Activated CD4-positive, alpha-beta T cell treated with anti-CD3 and anti-CD28 coated beads, Interleukin-2, amount 10 ng/mL, durations not matched to agents 7 days and 5 days (primary cell): ENCODE measurements around the gene PLAA. TPM values are rescaled to one million over a fixed set of nuclear protein-coding genes. Genes with fewer than 3 reads are reported as not detected.

ENCODE experiments used
- CTCF ChIA-PET: fragments of 350-600 bp; sonication (Branson Sonifier 250); formaldehyde crosslinking; loops from one replicate; lab custom pipeline; 2021; ENCODE audit warnings: antibody characterized with exemption; lab: Charles Lee
- POLR2A ChIA-PET: fragments of 350-600 bp; sonication (Branson Sonifier 250); formaldehyde crosslinking; loops from one replicate; lab custom pipeline; 2021; ENCODE audit warnings: antibody characterized with exemption; lab: Charles Lee
- DNase-seq: peaks from one replicate; pipeline ENCODE4 v3.0.0-alpha.2; 2020
- H3K27ac Mint-ChIP-seq: one replicate; pipeline ENCODE4 v1.8.0; 2021; ENCODE audit warnings: mild to moderate bottlenecking, moderate library complexity, mixed read lengths
- H3K27me3 Mint-ChIP-seq: one replicate; pipeline ENCODE4 v1.8.0; 2021; ENCODE audit warnings: mixed read lengths
- H3K36me3 Mint-ChIP-seq: one replicate; pipeline ENCODE4 v1.8.0; 2021; ENCODE audit warnings: low read depth, mixed read lengths
- H3K4me1 Mint-ChIP-seq: one replicate; pipeline ENCODE4 v1.8.0; 2021; ENCODE audit warnings: mixed read lengths
- H3K4me3 Mint-ChIP-seq: one replicate; pipeline ENCODE4 v1.8.0; 2021; ENCODE audit warnings: mild to moderate bottlenecking, moderate library complexity, mixed read lengths
- H3K9me3 Mint-ChIP-seq: one replicate; pipeline ENCODE4 v1.8.0; 2021; ENCODE audit warnings: mixed read lengths
- total RNA-seq, 2 experiments: library from RNA; stranded (reverse); gene quantifications; one replicate each; pipeline ENCODE4 v1.2.3, GENCODE V29; 2021

Gene PLAA
- 10 to 100 TPM; 29.0 to 33.8 TPM for total RNA-seq

- peak within 1 kb of the TSS; percentile 98 for H3K27ac Mint-ChIP-seq
- ChIA-PET CTCF (interaction anchor here (0.9 to 1.2 kb wide), 4 partner anchors 11 to 54 kb away, joined by 3 to 4 read pairs (median 3); partner anchors contain the start of gene CAAP1), POLR2A (interaction anchor here (0.5 to 2.5 kb wide), 2 partner anchors 9 to 612 kb away, joined by 3 to 9 read pairs; partner anchors contain the start of gene IFT74)
- H3K9me3 Mint-ChIP-seq: no peaks in the 10 kb centered on the region
- no peaks in the 10 kb centered on the region for H3K27me3 Mint-ChIP-seq
- DNase-seq: peak; percentile 89
- peaks cover 43% of the 10 kb centered on the region for H3K4me1 Mint-ChIP-seq
- peak within 1 kb of the TSS; percentile 84 for H3K4me3 Mint-ChIP-seq
- peaks cover 28% of the 10 kb centered on the region for H3K36me3 Mint-ChIP-seq
Measured at GRCh38 chr9:26946753-26947727, at the start of gene PLAA. Gene PLAA (minus strand): TSS chr9:26947242. CDS start chr9:26947045, 197 bp downstream.

GRCh38 chr9:26995810-26996209, 48.8 kb upstream of the PLAA start:
- ChIA-PET POLR2A (no interaction called here), CTCF (no interaction called here)
- no peaks in the 10 kb centered on the region for H3K4me1 Mint-ChIP-seq
- H3K27ac Mint-ChIP-seq: no peak overlapping the region
- no peaks in the 10 kb centered on the region for H3K9me3 Mint-ChIP-seq
- H3K27me3 Mint-ChIP-seq: no peaks in the 10 kb centered on the region
- H3K4me3 Mint-ChIP-seq: no peak overlapping the region
- H3K36me3 Mint-ChIP-seq: no peaks in the 10 kb centered on the region
- DNase-seq: no peak

- POLR2A ChIA-PET: no interaction called here
- CTCF ChIA-PET: interaction anchor here (0.6 kb wide), 1 partner anchor 64 kb away, joined by 3 read pairs; no protein-coding TSS in a partner anchor
- Mint-ChIP-seq H3K27ac (no peak overlapping the region), H3K4me1 (no peaks in the 10 kb centered on the region), H3K27me3 (no peaks in the 10 kb centered on the region), H3K36me3 (peaks cover 8% of the 10 kb centered on the region), H3K9me3 (no peaks in the 10 kb centered on the region), H3K4me3 (no peak overlapping the region)
- DNase-seq: no peak
Measured at GRCh38 chr9:26983340-26983739, 36.3 kb upstream of the PLAA start.

DNA sequence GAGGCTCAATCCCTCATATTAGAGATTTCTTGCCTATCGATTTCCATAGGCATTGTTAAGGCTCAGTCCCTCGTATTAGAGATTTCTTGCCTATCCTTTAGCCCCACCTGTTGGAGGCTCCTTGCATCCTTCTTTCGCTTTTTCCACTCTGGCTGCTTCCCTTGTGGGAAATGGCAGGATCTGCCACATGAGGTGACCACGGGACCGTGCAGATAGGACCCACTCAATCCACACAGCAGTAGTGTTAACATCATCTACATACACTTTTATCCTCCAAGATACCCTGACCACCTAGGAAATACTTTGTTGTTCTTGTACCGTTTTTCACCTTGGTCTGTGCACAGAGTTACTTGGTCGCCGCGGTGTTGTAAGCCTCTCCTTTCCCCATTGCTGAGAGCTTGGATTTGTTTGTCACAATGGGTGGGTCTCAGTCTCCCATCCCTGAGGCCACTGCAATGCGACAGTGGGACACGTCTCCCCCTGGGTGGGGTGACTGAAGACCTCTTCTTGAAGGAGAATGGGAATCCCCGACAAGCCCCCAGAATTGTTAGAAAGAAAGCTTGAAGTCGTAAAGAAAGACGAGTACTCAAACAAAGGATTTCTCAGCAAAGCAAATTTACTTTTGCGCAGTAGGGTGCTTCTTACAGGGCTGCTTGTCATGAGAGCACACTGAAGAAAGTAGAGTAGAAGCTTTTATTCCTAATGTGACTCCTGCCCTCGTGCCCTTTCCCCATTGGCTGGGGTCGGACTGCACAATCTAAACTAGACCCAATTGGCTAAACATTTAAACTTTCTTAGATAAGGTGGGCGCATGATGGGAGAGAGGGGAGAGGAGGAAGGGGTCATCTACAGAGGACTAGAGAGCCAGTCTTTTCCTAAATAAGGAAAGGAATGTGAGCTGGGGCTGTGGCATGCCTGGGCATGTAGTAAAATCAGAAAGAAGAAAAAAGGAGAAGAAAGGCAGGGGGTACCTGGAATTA, 29.0 kb upstream of the PLAA start:
- Mint-ChIP-seq H3K27ac (no peak overlapping the region), H3K4me3 (no peak overlapping the region)
- POLR2A ChIA-PET: no interaction called here

GRCh38 chr9:26974927-26975326, 27.9 kb upstream of the PLAA start:
- ChIA-PET CTCF (interaction anchor here (1.0 to 1.3 kb wide), 2 partner anchors 23 to 27 kb away, joined by 3 read pairs; no protein-coding TSS in a partner anchor), POLR2A (no interaction called here)
- H3K9me3 Mint-ChIP-seq: no peaks in the 10 kb centered on the region
- no peaks in the 10 kb centered on the region for H3K27me3 Mint-ChIP-seq
- H3K27ac Mint-ChIP-seq: no peak overlapping the region
- no peak for DNase-seq
- H3K4me3 Mint-ChIP-seq: no peak overlapping the region
- H3K36me3 Mint-ChIP-seq: no peaks in the 10 kb centered on the region
- H3K4me1 Mint-ChIP-seq: no peaks in the 10 kb centered on the region

More for the DNA sequence above, 29.0 kb upstream of the PLAA start:
- peak; percentile 18 for DNase-seq
- Mint-ChIP-seq H3K27me3 (no peaks in the 10 kb centered on the region), H3K9me3 (no peaks in the 10 kb centered on the region), H3K4me1 (no peaks in the 10 kb centered on the region), H3K36me3 (no peaks in the 10 kb centered on the region)
- CTCF ChIA-PET: interaction anchor here (0.9 to 1.3 kb wide), 3 partner anchors 9 to 28 kb away, joined by 3 read pairs; no protein-coding TSS in a partner anchor

DNA sequence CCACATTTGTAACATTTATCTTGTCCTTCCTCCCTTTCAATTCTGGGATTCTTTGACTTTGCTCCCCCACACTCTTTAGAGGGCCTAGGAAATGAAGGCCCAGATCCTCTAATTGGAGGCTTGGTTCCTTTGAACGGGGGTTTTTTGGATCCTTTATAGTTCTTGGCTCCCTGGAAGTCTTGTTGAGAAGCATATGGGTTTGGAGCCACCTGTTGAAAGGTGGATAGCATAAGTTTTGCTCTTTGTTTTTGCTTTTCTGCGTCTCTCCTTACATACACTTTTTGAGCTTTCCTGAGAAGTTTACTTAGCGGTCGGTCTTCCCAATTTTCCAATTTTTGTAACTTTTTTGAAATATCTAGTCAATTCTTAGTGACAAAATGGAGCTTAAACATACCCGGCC, 26.9 kb upstream of the PLAA start:
- H3K27me3 Mint-ChIP-seq: no peaks in the 10 kb centered on the region
- DNase-seq: no peak

DNA sequence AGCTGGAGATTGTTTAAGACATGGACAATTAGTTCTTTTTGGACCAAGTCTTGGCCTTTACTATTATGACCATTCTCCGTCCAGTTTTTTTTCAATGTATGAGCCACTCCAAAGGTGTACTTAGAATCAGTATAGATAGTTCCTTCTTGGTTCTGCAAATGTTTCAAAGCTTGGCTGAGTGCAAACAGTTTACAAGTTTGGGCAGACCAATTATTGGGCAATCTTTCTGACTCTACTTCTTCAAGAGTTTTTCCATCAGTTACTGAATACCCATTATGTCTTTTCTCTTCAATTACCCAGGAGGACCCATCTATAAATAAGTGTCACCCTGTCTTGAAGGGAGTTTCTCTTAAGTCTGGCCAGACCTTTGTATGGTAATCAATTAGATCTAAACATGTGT, 24.7 kb upstream of the PLAA start:
- ChIA-PET POLR2A (no interaction called here), CTCF (interaction anchor here (0.6 to 1.3 kb wide), 2 partner anchors 9 to 181 kb away, joined by 4 to 5 read pairs; no protein-coding TSS in a partner anchor)
- Mint-ChIP-seq H3K4me3 (no peak overlapping the region), H3K4me1 (no peaks in the 10 kb centered on the region), H3K27ac (no peak overlapping the region), H3K9me3 (peaks cover 4% of the 10 kb centered on the region), H3K36me3 (no peaks in the 10 kb centered on the region), H3K27me3 (no peaks in the 10 kb centered on the region)
- no peak for DNase-seq

More for the DNA sequence above, 26.9 kb upstream of the PLAA start:
- no peak overlapping the region for H3K27ac Mint-ChIP-seq
- no peaks in the 10 kb centered on the region for H3K4me1 Mint-ChIP-seq
- no peak overlapping the region for H3K4me3 Mint-ChIP-seq
- CTCF ChIA-PET: no interaction called here
- POLR2A ChIA-PET: no interaction called here
- H3K36me3 Mint-ChIP-seq: no peaks in the 10 kb centered on the region
- peaks cover 2% of the 10 kb centered on the region for H3K9me3 Mint-ChIP-seq

DNA sequence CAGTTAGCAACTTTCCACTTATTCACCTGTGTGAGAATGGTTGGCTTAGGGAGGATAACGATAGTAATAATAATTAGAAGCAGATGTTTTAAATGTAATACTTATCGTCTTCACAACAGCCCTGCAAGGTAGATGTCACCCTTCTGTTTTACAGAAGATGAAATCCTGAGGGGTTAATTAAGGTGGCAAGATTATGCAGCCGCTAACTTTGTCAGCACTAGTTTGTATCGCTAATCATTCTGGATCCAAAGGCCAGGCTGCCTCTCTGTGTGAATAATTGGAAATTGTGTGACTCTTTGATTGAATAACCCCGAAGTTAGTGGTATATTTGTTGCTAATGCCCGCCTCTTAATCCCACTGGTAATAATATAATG, 9.8 kb upstream of the PLAA start:
- ChIA-PET POLR2A (no interaction called here), CTCF (no interaction called here)
- Mint-ChIP-seq H3K27ac (peak overlapping the region; percentile 94), H3K9me3 (no peaks in the 10 kb centered on the region), H3K4me1 (peaks cover 41% of the 10 kb centered on the region), H3K36me3 (peaks cover 3% of the 10 kb centered on the region), H3K4me3 (peak overlapping the region; percentile 87), H3K27me3 (no peaks in the 10 kb centered on the region)
- DNase-seq: no peak

DNA sequence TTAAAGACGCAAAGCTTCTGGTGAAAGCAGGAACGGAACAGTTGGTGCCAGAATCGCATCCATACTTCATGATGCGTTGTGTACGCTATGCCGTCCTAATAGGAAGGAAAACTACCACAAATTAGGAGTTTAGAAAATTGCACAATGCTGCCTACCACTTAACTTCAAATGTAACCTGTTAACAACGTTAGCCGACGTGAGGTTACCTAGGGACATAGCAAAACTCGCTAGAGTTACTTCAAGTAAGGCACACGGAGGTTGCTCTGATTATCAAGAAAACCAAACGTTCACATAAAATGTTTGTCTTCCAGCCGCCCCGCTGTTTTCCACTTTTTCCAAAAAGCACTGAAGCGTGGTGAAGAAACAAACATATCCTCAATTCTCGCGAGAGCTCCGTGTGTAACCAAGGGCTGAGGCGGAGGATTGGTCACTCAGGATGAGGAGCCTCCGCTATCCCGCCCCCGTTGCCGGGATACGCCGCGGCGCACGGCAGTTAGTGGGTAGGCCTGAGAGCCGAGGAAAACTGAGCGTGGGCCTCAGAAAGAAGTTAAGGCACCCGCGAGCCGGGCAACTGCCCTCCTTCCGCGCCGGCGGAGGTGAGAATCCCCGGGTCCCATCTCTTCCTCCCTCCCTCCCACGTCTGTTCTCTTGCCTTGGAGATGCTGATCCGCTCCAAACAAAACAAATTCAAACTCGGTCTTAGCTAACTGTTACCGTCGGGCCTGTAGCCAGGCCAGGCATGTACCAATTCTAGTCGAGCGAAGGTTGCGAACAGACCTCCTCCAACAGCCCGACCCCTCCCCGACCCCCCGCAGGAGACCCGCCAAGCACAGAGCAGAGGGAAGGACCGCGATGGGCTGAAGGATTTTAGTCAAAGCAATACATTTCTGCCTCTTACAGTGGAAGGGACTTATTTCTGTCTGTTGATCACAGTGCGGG, 9.1 kb upstream of the PLAA start, which contains the start of gene IFT74:
TSS of gene IFT74 (plus strand) at position 492 of the 939 bp plus-strand sequence. CDS start 5,556 bp downstream, outside the sequence.
- peaks cover 38% of the 10 kb centered on the region for H3K4me1 Mint-ChIP-seq
- H3K9me3 Mint-ChIP-seq: no peaks in the 10 kb centered on the region
- no peaks in the 10 kb centered on the region for H3K27me3 Mint-ChIP-seq
- no peaks in the 10 kb centered on the region for H3K36me3 Mint-ChIP-seq
- peak; percentile 97 for DNase-seq
- CTCF ChIA-PET: interaction anchor here (0.6 to 1.4 kb wide), 3 partner anchors 25 to 588 kb away, joined by 3 to 4 read pairs (median 3); no protein-coding TSS in a partner anchor
- POLR2A ChIA-PET: interaction anchor here (1.7 kb wide), 1 partner anchor 9 kb away, joined by 9 read pairs; the partner anchor contains the start of gene PLAA
- H3K27ac Mint-ChIP-seq: peak within 1 kb of the TSS; percentile 94
- H3K4me3 Mint-ChIP-seq: peak within 1 kb of the TSS; percentile 87

- ChIA-PET POLR2A (interaction anchor here (1.7 kb wide), 1 partner anchor 8 kb away, joined by 9 read pairs; the partner anchor contains the start of gene PLAA), CTCF (interaction anchor here (0.6 to 1.4 kb wide), 4 partner anchors 26 to 588 kb away, joined by 3 to 4 read pairs (median 3); no protein-coding TSS in a partner anchor)
- no peaks in the 10 kb centered on the region for H3K36me3 Mint-ChIP-seq
- H3K27me3 Mint-ChIP-seq: no peaks in the 10 kb centered on the region
- H3K9me3 Mint-ChIP-seq: no peaks in the 10 kb centered on the region
- peaks cover 38% of the 10 kb centered on the region for H3K4me1 Mint-ChIP-seq
- H3K27ac Mint-ChIP-seq: peak overlapping the region; percentile 94
- DNase-seq: no peak
- H3K4me3 Mint-ChIP-seq: peak overlapping the region; percentile 87
Measured at GRCh38 chr9:26955222-26955903, 8.3 kb upstream of the PLAA start.
